Esophagus muscularis mucosa (tissue), 3 donors: ENCODE results near the gene IFIT1B.

Experiments
- CTCF ChIP-seq, 3 experiments: fragments of 200-600 bp in 2 of 3; fragments of 450-650 bp in 1 of 3; sonication (generic) in 2 of 3; IDR thresholded peaks; one replicate each; pipeline ENCODE4 v1.5.1; 2017 to 2019; ENCODE audit warnings: antibody characterized with exemption in 3 of 3, mild to moderate bottlenecking in 2 of 3, moderate library complexity in 1 of 3
- POLR2A ChIP-seq: fragments of 450-650 bp; IDR thresholded peaks from one replicate; pipeline ENCODE4 v1.6.1; 2017; ENCODE audit warnings: antibody characterized with exemption, moderate library complexity, mild to moderate bottlenecking, low read depth

- TF ChIP-seq CTCF (IDR thresholded peaks at IDR 0.05) (peak in 2 of 3 experiments; percentile 19 to 48), POLR2A (no peak)
Observed at GRCh38 chr10:89419548-89419947, 41.7 kb downstream of the IFIT1B start.
